ENCODE measurements around the gene CDK5RAP2.

DNA sequence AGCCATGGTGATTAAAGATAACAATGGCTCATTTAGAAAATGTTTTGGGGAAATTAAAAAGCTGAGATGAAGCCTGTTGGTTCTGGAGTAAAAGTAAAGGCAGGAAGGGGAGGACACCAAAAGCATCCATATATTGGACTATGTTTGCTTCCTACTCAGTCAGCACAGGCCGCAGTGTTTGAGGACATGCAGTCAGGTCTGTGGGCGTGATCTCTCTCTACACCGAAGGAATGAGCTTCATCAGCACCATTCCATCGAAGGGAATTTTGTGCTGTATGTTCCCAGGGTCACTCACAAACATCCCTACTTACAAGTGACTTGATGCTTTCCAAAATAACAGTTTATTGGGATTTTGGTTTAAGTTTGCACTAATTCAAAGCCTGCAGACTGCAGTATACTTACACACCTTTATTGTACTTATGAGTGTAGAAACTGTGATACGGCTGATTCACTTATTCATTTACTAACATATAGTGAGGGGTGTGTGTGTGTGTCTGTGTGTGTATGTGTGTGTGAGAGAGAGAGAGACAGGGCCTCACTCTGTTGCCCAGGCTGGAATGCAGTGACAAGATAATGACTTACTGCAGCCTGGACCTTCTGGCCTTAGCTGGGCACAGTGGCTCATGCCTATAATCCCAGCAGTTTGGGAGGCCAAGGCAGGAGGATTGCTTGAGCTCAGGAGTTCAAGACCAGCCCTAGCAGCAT, 13.4 kb upstream of the CDK5RAP2 start:
- TF ChIP-seq CTCF (IDR thresholded peaks at IDR 0.05; ENCODE audit: poor library complexity): no peak
- no peak for TF ChIP-seq EZH2 (IDR thresholded peaks at IDR 0.05; ENCODE audit: borderline replicate concordance)
